ENCODE measurements around the gene RNF123.

- TF ChIP-seq CTCF (conservative IDR thresholded peaks at IDR 0.05 in 1 of 2, IDR thresholded peaks at IDR 0.05 in 1 of 2; ENCODE audit: extremely low read depth in 1 of 2, insufficient read depth in 1 of 2, low read depth in 1 of 2, low read length in 2 of 2) (no peak), EZH2 (IDR thresholded peaks at IDR 0.05; ENCODE audit: borderline replicate concordance, low read length) (no peak)
Observed at GRCh38 chr3:49733551-49733950, 44.2 kb downstream of the RNF123 start.
